BLaER1 treated with 17β-estradiol and CSF1 and Interleukin-3, amounts not matched to agents 10 nM and 100 nM (cell line): Measurements from ENCODE around the gene AQP1.

ENCODE experiments used
- H3K27ac ChIP-seq, 11 experiments: shearing (Covaris generic); formaldehyde crosslinking; 2 replicates each; pipeline ENCODE4 v1.8.1; 2022
- H3K27me3 ChIP-seq, 11 experiments: shearing (Covaris generic); formaldehyde crosslinking; 2 replicates each; pipeline ENCODE4 v1.8.1; 2022
- H3K36me3 ChIP-seq, 11 experiments: shearing (Covaris generic); formaldehyde crosslinking; 2 replicates each; pipeline ENCODE4 v1.8.1; 2022
- H3K4me1 ChIP-seq, 10 experiments: shearing (Covaris generic); formaldehyde crosslinking; 2 replicates each; pipeline ENCODE4 v1.8.1; 2022
- H3K4me2 ChIP-seq, 11 experiments: shearing (Covaris generic); formaldehyde crosslinking; 2 replicates each; pipeline ENCODE4 v1.8.1; 2022
- H3K4me3 ChIP-seq, 10 experiments: shearing (Covaris generic); formaldehyde crosslinking; 2 replicates each; pipeline ENCODE4 v1.8.1; 2022
- H3K9ac ChIP-seq, 11 experiments: shearing (Covaris generic); formaldehyde crosslinking; 2 replicates each; pipeline ENCODE4 v1.8.1; 2022
- H3K9me3 ChIP-seq, 11 experiments: shearing (Covaris generic); formaldehyde crosslinking; replicated peaks in 1 of 11; 2 replicates each; pipeline ENCODE4 v1.8.1; 2022
- H4K20me1 ChIP-seq, 11 experiments: shearing (Covaris generic); formaldehyde crosslinking; 2 replicates each; pipeline ENCODE4 v1.8.1; 2022
- Cebpa-rat ChIP-seq, 11 experiments: shearing (Covaris generic); IDR thresholded peaks; 2 replicates each; pipeline ENCODE4 v1.8.1; 2022

AQP1 gene

GRCh38 chr7:30915751-30916150 is 4.1 kb downstream of the AQP1 start:
- Histone ChIP-seq H3K9ac (peak overlapping the region in 4 of 11 experiments; percentile 3 to 24 (median 16); a peak in 3 of 22 replicates), H3K9me3 (no peaks in the 10 kb centered on the region), H3K36me3 (no peaks in the 10 kb centered on the region), H3K27me3 (0 out of 22 replicates have a peak, but pooled peaks cover 0 to 5% (median 0%) of the 10 kb centered on the region in 11 experiments), H4K20me1 (peaks cover 0 to 28% (median 0%) of the 10 kb centered on the region in 11 experiments; a peak in 3 of 22 replicates), H3K4me1 (peaks cover 45 to 64% (median 57%) of the 10 kb centered on the region in 10 experiments), H3K4me3 (no peak overlapping the region), H3K27ac (peak overlapping the region in 6 of 11 experiments; percentile 6 to 63 (median 36); a peak in 7 of 22 replicates), H3K4me2 (peak overlapping the region; percentile 59 to 93 (median 85))
- TF ChIP-seq Cebpa-rat (IDR thresholded peaks at IDR 0.05), result no peak

DNA sequence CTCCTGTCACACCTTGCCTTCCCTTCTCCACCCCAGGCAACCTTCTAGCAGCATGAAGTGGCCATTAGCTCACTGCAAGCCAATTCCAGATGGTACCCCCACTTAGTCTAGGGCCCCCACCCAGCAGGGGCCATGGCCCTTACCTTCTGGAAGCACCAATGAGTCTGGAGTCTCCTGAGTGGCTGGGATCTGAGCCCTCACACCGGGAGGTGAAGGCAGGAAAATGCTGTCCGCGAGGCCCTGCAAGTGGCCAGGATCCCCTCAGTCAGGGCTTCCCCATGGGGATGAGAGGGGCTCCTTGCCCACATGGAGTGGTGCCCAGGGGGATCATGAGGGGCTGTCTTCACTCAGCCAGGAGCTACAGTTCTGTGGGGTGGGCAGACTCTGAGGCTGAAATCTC is 4.6 kb downstream of the AQP1 start:
- Histone ChIP-seq H3K9ac (no peak overlapping the region), H4K20me1 (peaks cover 0 to 30% (median 0%) of the 10 kb centered on the region in 11 experiments; a peak in 3 of 22 replicates), H3K9me3 (no peaks in the 10 kb centered on the region), H3K27me3 (0 out of 22 replicates have a peak, but pooled peaks cover 0 to 5% (median 0%) of the 10 kb centered on the region in 11 experiments), H3K4me3 (no peak overlapping the region), H3K4me1 (peaks cover 45 to 64% (median 57%) of the 10 kb centered on the region in 10 experiments), H3K27ac (peak overlapping the region in 2 of 11 experiments; percentile 40 to 63; a peak in 1 of 22 replicates), H3K4me2 (peak overlapping the region; percentile 59 to 93 (median 85); a peak in 21 of 22 replicates), H3K36me3 (no peaks in the 10 kb centered on the region)
- no peak for TF ChIP-seq Cebpa-rat (IDR thresholded peaks at IDR 0.05)

- H4K20me1 ChIP-seq, result peaks cover 0 to 30% (median 0%) of the 10 kb centered on the region in 11 experiments; a peak in 3 of 22 replicates
- H3K27me3 ChIP-seq, result 0 out of 22 replicates have a peak, but pooled peaks cover 0 to 5% (median 0%) of the 10 kb centered on the region in 11 experiments
- peak overlapping the region in 1 of 11 experiments; percentile 89; a peak in 3 of 22 replicates for H3K4me2 ChIP-seq
- no peaks in the 10 kb centered on the region for H3K9me3 ChIP-seq
- no peaks in the 10 kb centered on the region for H3K36me3 ChIP-seq
- no peak for TF ChIP-seq Cebpa-rat (IDR thresholded peaks at IDR 0.05)
- no peak overlapping the region for H3K9ac ChIP-seq
- H3K4me1 ChIP-seq, result peaks cover 45 to 64% (median 55%) of the 10 kb centered on the region in 10 experiments
- H3K4me3 ChIP-seq, result no peak overlapping the region
- H3K27ac ChIP-seq, result no peak overlapping the region
These were observed 5.1 kb downstream of the AQP1 start for GRCh38 chr7:30916767-30917166.

GRCh38 chr7:30917216-30917893 is 5.7 kb downstream of the AQP1 start:
- no peak overlapping the region for H3K4me3 ChIP-seq
- H3K9ac ChIP-seq, result no peak overlapping the region
- no peak for TF ChIP-seq Cebpa-rat (IDR thresholded peaks at IDR 0.05)
- peaks cover 40 to 58% (median 49%) of the 10 kb centered on the region in 10 experiments for H3K4me1 ChIP-seq
- H3K4me2 ChIP-seq, result no peak overlapping the region
- H3K36me3 ChIP-seq, result no peaks in the 10 kb centered on the region
- H3K27ac ChIP-seq, result no peak overlapping the region
- no peaks in the 10 kb centered on the region for H3K9me3 ChIP-seq
- peaks cover 0 to 30% (median 0%) of the 10 kb centered on the region in 11 experiments; a peak in 3 of 22 replicates for H4K20me1 ChIP-seq
- H3K27me3 ChIP-seq, result 0 out of 22 replicates have a peak, but pooled peaks cover 0 to 5% (median 0%) of the 10 kb centered on the region in 11 experiments

DNA sequence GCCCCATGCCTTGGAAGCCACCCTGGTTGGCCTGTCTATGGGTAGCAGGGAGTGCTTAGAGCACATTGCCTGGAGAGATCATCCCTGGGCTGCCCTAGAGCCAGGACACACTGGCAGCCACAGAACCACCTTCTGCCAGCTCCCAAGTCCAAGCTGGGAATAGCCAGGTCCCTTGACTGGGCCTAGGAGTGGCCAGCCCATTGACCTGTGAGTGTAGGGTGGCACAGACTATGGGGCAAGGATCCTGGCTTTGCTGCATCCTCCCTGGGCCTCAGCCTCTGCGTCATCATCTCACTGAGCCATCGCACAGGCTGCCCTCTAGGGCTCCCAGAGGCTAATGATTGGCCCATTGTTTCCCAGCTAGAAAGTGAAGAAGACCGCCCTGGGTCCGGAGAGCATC is 7.0 kb downstream of the AQP1 start:
- no peak overlapping the region for H3K27ac ChIP-seq
- TF ChIP-seq Cebpa-rat (IDR thresholded peaks at IDR 0.05), result no peak
- peaks cover 27 to 45% (median 36%) of the 10 kb centered on the region in 10 experiments for H3K4me1 ChIP-seq
- H3K9ac ChIP-seq, result no peak overlapping the region
- no peaks in the 10 kb centered on the region for H3K27me3 ChIP-seq
- H3K9me3 ChIP-seq, result no peaks in the 10 kb centered on the region
- no peaks in the 10 kb centered on the region for H3K36me3 ChIP-seq
- no peak overlapping the region for H3K4me2 ChIP-seq
- no peak overlapping the region for H3K4me3 ChIP-seq
- peaks cover 0 to 27% (median 0%) of the 10 kb centered on the region in 11 experiments; a peak in 3 of 22 replicates for H4K20me1 ChIP-seq

- no peak overlapping the region for H3K27ac ChIP-seq
- peaks cover 0 to 17% (median 0%) of the 10 kb centered on the region in 11 experiments; a peak in 2 of 22 replicates for H4K20me1 ChIP-seq
- H3K4me2 ChIP-seq, result no peak overlapping the region
- H3K4me3 ChIP-seq, result no peak overlapping the region
- H3K4me1 ChIP-seq, result peaks cover 12 to 30% (median 22%) of the 10 kb centered on the region in 10 experiments
- H3K27me3 ChIP-seq, result no peaks in the 10 kb centered on the region
- no peaks in the 10 kb centered on the region for H3K36me3 ChIP-seq
- no peaks in the 10 kb centered on the region for H3K9me3 ChIP-seq
- no peak overlapping the region for H3K9ac ChIP-seq
- TF ChIP-seq Cebpa-rat (IDR thresholded peaks at IDR 0.05), result no peak
These were observed 8.4 kb downstream of the AQP1 start for GRCh38 chr7:30920021-30920583.

DNA sequence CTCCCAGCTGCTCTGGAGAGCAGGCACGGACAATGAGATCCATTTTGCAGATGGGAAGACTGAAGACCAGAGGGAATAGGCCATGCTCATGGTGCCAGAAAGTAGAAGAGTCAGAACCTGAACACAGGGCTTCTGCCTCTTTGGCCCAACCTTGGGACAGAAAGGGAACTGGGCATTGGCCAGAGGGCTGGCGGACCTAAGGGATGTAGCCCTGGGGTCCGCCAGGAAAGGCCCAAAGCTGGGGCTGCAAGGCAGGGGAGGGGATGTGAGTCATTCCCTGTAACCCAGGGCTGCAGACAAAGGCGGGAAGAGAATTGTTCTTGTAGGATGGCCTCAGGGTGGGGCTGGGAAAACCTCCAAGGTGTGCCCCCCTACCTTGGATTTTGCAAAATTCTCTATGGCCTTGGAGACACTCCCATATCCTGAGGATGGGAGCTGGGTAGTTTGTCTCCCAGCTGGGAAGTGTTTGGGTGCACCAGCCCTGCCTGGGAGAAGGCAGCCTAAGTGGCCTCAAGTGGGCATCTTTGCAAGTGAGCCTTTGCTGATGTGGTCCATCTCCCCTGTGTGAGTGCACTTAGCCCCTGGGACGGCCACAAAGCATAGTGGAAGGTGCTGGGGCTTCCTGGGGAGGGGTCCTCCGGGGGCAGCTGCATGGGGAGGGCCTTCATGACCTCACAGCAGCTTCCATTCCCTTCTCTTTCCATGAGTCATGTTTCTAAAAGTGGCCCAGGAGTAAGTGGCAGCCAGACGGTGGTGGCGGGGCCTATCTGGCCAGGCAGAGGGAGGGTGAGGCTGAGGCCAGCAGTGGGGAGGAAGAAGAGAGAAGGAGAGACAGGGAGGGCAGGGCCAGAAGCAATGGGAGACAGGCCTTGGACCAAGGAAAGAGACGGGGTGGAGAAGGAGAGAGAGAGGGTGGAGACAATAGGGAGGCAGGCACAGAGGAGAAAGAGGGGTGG is 9.2 kb downstream of the AQP1 start:
- no peaks in the 10 kb centered on the region for H3K36me3 ChIP-seq
- peaks cover 0 to 15% (median 0%) of the 10 kb centered on the region in 11 experiments; a peak in 2 of 22 replicates for H4K20me1 ChIP-seq
- H3K9me3 ChIP-seq, result no peaks in the 10 kb centered on the region
- H3K27me3 ChIP-seq, result no peaks in the 10 kb centered on the region
- peaks cover 5 to 23% (median 14%) of the 10 kb centered on the region in 10 experiments for H3K4me1 ChIP-seq
- no peak for TF ChIP-seq Cebpa-rat (IDR thresholded peaks at IDR 0.05)
- no peak overlapping the region for H3K4me3 ChIP-seq
- no peak overlapping the region for H3K9ac ChIP-seq
- no peak overlapping the region for H3K27ac ChIP-seq
- peak overlapping the region in 6 of 11 experiments; percentile 7 to 48 (median 42); a peak in 13 of 22 replicates for H3K4me2 ChIP-seq
